ENCODE measurements around the gene SPATA31C2.

Gene SPATA31C2

DNA sequence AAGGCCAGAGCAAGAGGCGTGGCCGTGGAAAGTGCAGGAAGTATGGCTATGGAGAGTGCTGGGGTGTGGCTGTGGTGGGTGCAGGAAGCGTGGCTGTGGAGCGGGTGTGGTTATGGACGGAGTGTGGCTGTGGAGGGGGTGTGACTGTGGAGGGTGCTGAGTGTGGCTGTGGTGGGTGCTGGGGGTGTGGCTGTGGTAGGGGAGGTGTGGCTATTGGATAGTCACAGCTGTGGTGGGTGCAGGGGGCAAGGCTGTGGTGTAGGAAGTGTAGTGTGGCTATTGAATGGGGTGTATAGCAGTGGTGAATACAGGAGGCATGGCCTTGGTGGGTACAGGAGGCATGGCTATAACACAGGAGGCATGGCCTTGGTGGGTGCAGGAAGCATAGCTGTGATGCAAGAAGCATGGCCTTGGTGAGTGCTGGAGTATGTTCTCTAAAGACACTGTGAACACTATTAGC is 40.8 kb upstream of the SPATA31C2 start:
- in situ Hi-C loops (cut with MboI; ENCODE audit: low pct_unique_long_range_greater_than_20kb, low sequenced_read_pairs, unreplicated experiment): no loop called here
- TF ChIP-seq, protein P1, sequence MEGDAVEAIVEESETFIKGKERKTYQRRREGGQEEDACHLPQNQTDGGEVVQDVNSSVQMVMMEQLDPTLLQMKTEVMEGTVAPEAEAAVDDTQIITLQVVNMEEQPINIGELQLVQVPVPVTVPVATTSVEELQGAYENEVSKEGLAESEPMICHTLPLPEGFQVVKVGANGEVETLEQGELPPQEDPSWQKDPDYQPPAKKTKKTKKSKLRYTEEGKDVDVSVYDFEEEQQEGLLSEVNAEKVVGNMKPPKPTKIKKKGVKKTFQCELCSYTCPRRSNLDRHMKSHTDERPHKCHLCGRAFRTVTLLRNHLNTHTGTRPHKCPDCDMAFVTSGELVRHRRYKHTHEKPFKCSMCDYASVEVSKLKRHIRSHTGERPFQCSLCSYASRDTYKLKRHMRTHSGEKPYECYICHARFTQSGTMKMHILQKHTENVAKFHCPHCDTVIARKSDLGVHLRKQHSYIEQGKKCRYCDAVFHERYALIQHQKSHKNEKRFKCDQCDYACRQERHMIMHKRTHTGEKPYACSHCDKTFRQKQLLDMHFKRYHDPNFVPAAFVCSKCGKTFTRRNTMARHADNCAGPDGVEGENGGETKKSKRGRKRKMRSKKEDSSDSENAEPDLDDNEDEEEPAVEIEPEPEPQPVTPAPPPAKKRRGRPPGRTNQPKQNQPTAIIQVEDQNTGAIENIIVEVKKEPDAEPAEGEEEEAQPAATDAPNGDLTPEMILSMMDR (IDR thresholded peaks at IDR 0.05; ENCODE audit: extremely low read depth, insufficient read depth, missing control alignments): no peak
- no peak for DNase-seq (ENCODE audit: low spot score)

DNA sequence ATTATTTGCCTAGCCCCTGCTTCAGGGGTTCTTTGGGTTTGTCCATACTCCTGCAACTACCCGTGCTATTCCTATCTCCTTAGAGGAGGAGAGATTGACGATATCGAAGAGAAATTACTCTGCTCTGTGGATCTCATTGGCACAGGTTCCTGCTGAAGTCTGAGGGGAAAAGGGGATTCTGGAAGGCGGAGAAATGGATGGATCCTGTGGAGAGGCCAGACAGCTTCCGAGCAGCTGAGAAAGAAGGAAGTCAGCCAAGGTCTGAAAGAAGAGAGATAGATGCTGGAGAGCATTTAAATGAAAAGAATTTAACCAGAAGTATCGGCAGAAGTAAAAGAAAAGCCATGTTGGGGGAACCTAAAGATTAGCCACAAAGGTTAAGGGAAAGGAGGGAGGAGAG is 40.4 kb upstream of the SPATA31C2 start:
- in situ Hi-C loops (cut with MboI; ENCODE audit: low pct_unique_long_range_greater_than_20kb, low sequenced_read_pairs, unreplicated experiment): no loop called here
- TF ChIP-seq, protein P1 (IDR thresholded peaks at IDR 0.05; ENCODE audit: extremely low read depth, insufficient read depth, missing control alignments): no peak
- no peak for DNase-seq (ENCODE audit: low spot score)

DNA sequence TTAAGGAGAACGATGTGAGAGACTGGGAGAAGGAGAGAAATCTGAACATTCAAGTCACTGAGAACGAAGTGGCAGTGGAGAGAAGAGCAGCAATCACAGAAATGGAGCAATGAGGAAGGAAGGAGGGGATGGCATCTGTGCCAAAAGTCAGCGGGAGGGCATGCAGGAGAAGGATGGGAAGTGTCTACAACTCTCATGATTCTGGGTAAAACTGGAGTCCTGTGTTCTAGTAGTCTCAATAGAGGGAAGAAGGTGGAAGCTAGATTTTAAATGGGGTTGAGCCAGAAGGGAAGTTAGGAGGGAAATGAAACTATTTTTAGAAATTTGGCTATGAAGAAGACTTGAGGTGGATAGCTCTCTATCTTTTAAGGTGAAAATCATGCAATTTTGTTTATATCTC is 39.1 kb upstream of the SPATA31C2 start:
- TF ChIP-seq, protein P1 (IDR thresholded peaks at IDR 0.05; ENCODE audit: extremely low read depth, insufficient read depth, missing control alignments): no peak
- no peak for DNase-seq (ENCODE audit: low spot score)
- in situ Hi-C loops (cut with MboI; ENCODE audit: low pct_unique_long_range_greater_than_20kb, low sequenced_read_pairs, unreplicated experiment): no loop called here

DNA sequence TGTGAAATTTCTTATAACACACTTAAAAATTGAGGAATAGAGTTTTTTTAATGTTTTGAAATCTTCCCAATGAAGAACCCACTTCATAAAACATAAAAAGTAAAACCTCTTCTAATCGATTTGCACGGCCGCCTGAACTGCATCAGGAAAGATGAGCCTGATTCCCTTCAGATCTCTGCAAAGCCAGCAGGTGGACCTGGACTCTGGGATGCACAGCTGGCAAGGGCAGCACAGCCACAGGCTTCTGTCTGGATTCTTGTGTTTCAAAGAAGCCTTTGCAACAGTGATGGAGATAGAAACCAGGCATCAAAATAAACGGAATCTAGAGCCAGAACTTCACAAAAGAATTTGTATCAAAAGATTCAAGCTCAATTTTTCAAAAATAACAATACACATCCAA is 36.0 kb upstream of the SPATA31C2 start:
- no peak for DNase-seq (ENCODE audit: low spot score)
- in situ Hi-C loops (cut with MboI; ENCODE audit: low pct_unique_long_range_greater_than_20kb, low sequenced_read_pairs, unreplicated experiment): no loop called here
- TF ChIP-seq, protein P1 (IDR thresholded peaks at IDR 0.05; ENCODE audit: extremely low read depth, insufficient read depth, missing control alignments): no peak

DNA sequence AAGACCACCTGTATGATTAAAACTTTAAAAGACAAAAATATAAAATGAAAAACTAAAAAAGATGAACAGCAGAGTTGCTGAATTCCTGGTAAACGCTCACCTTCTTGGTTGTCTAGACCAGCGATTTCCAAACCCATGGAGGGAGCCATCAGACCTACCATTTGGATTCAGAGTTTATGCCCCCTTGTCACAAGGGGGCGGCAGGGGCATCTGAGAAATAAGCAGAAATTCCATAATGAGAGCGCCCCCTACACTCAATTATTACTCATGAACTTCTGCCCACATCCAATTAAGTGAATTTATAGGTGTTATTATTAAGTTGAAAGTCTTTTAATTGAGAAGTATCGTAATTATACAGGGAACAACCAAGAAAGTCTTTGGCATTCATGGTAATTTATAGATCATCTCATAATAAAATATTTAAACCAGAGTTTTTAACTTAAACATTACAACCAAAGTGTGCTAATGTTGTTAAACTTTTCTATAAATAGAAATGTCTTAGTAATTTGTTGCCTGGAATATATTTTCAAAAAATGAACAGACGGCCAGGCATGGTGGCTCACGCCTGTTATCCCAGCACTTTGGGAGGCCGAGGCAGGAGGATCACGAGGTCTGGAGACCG is 35.2 kb upstream of the SPATA31C2 start:
- in situ Hi-C loops (cut with MboI; ENCODE audit: low pct_unique_long_range_greater_than_20kb, low sequenced_read_pairs, unreplicated experiment): no loop called here
- TF ChIP-seq, protein P1 (IDR thresholded peaks at IDR 0.05; ENCODE audit: extremely low read depth, insufficient read depth, missing control alignments): peak; percentile 60

DNA sequence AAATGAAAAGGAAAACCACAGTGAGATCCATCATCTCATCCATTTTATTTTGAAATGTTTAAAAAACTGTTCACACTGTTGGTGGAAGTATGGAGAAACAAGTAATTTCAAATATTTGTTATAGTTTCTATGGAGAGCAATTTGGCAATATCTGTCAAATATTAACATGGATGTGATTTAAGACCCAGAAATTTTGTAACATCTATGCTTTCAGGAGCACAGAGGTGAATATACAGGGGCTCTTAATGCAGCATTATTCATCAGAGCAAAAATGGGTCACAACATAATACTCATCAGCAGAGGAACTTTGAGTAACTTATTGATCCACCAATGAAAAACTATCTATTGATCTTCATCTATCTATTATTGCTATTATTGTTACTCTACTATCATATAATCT is 31.4 kb upstream of the SPATA31C2 start:
- in situ Hi-C loops (cut with MboI; ENCODE audit: low pct_unique_long_range_greater_than_20kb, low sequenced_read_pairs, unreplicated experiment): no loop called here
- DNase-seq (ENCODE audit: low spot score): no peak
- TF ChIP-seq, protein P1 (IDR thresholded peaks at IDR 0.05; ENCODE audit: extremely low read depth, insufficient read depth, missing control alignments): no peak

More for the DNA sequence above, 35.2 kb upstream of the SPATA31C2 start:
- peak; percentile 28 for DNase-seq (ENCODE audit: low spot score)
